ENCODE results near the gene ZFYVE9. TPM values are rescaled to one million over a fixed set of nuclear protein-coding genes. Genes with fewer than 3 reads are reported as not detected.

The ZFYVE9 gene
- total and polyA plus RNA-seq, 2 of the 13 experiments (the other 11 are each of a cell fraction or from before 2014, with no cell fraction given), result 9.2 to 19.8 TPM

DNA sequence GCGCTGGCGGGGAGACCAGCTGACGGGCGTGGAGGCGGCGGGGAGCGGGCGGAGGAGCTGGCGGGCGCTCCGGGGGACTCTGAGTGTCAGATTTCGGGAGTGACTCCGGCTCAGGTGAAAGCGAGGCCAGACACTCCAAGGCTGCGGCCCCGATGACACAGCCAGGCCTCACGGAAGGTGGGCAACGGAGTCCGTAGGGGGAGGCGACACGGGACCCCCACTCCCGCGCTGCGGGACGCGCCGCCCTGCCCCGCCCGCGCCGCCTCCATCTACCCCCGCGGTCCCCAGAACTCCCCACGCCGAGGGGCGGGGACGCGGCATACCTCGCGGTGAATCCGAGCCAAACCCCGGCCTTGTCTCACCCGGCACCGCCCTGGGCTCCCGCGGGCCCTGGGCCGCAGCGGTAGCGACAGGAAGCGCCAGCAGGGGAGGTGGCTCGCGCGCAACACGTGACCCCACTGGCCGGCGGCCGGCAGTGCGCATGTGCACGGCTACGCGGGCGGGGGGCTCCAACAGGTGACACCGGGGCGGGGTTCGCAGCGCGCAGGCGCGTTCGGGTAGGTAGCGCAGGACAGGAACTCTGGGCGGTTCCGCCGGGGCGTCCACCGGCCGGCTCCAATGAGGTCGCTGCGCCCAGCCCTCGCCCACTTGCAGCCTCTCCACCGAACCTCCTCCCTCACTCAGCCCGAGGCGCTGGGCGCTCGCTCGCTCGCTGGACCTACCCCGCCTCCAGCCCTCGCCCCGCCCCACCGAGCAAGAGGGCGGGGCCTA is 224.0 kb downstream of the ZFYVE9 start, which contains the start of gene CC2D1B (continued):
- TF ChIP-seq TRIM22 (IDR thresholded peaks at IDR 0.05), result no peak
- no peak for TF ChIP-seq ZBTB37 (CRISPR knock-in tag; IDR thresholded peaks at IDR 0.05)
- no peak for TF ChIP-seq ZNF672 (CRISPR knock-in tag; IDR thresholded peaks at IDR 0.05)
- TF ChIP-seq SRSF1 (optimal IDR thresholded peaks at IDR 0.05; ENCODE audit: low read depth, low read length), result peak; percentile 46
- peak; percentile 31; the same call in 1 of the 2 replicates for TF ChIP-seq ZNF367 (CRISPR knock-in tag; IDR thresholded peaks at IDR 0.05; ENCODE audit: borderline replicate concordance)
- no peak for TF ChIP-seq PLSCR1 (CRISPR knock-in tag; IDR thresholded peaks at IDR 0.05; ENCODE audit: borderline replicate concordance)
- no peak; the same call in 1 of the 2 replicates for TF ChIP-seq ZNF83 (CRISPR knock-in tag; IDR thresholded peaks at IDR 0.05; ENCODE audit: borderline replicate concordance)
- peak; percentile 91 for TF ChIP-seq BHLHE40 (IDR thresholded peaks at IDR 0.05; ENCODE audit: low read length)
- TF ChIP-seq SMAD9 (CRISPR knock-in tag; IDR thresholded peaks at IDR 0.05), result no peak
- no peak for TF ChIP-seq PAF1 (CRISPR knock-in tag; IDR thresholded peaks at IDR 0.05)
- TF ChIP-seq, protein P1, sequence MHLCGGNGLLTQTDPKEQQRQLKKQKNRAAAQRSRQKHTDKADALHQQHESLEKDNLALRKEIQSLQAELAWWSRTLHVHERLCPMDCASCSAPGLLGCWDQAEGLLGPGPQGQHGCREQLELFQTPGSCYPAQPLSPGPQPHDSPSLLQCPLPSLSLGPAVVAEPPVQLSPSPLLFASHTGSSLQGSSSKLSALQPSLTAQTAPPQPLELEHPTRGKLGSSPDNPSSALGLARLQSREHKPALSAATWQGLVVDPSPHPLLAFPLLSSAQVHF (CRISPR knock-in tag; IDR thresholded peaks at IDR 0.05), result no peak
- peak; percentile 92; the same call in 1 of the 2 replicates for TF ChIP-seq HOMEZ (CRISPR knock-in tag; IDR thresholded peaks at IDR 0.05; ENCODE audit: low read depth)
- 0 out of 2 replicates have a peak, but pooled peaks have one; percentile 15 for TF ChIP-seq YEATS2 (CRISPR knock-in tag; IDR thresholded peaks at IDR 0.05; ENCODE audit: borderline replicate concordance)
- no peak; the same call in 1 of the 2 replicates for TF ChIP-seq ONECUT2 (CRISPR knock-in tag; IDR thresholded peaks at IDR 0.05)
- TF ChIP-seq, protein P2, sequence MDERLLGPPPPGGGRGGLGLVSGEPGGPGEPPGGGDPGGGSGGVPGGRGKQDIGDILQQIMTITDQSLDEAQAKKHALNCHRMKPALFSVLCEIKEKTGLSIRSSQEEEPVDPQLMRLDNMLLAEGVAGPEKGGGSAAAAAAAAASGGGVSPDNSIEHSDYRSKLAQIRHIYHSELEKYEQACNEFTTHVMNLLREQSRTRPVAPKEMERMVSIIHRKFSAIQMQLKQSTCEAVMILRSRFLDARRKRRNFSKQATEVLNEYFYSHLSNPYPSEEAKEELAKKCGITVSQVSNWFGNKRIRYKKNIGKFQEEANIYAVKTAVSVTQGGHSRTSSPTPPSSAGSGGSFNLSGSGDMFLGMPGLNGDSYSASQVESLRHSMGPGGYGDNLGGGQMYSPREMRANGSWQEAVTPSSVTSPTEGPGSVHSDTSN (CRISPR knock-in tag; IDR thresholded peaks at IDR 0.05), result no peak
- 0 out of 2 replicates have a peak, but pooled peaks have one; percentile 14 for TF ChIP-seq ZNF335 (CRISPR knock-in tag; IDR thresholded peaks at IDR 0.05)
- no peak for TF ChIP-seq ZBTB8A (CRISPR knock-in tag; IDR thresholded peaks at IDR 0.05; ENCODE audit: borderline replicate concordance, low read depth)
- TF ChIP-seq ZKSCAN1 (IDR thresholded peaks at IDR 0.05; ENCODE audit: low read length), result no peak
- 0 out of 2 replicates have a peak, but pooled peaks have one; percentile 72 for TF ChIP-seq ZNF343 (CRISPR knock-in tag; IDR thresholded peaks at IDR 0.05)
- TF ChIP-seq ELK4 (CRISPR knock-in tag; IDR thresholded peaks at IDR 0.05; ENCODE audit: borderline replicate concordance), result 0 out of 2 replicates have a peak, but pooled peaks have one; percentile 41
- TF ChIP-seq JUND (CRISPR knock-in tag; IDR thresholded peaks at IDR 0.05), result no peak

Measured in HepG2 (cell line).